ENCODE data around the gene FAM227B. TPM values are rescaled to one million over a fixed set of nuclear protein-coding genes. Genes with fewer than 3 reads are reported as not detected.

Gene FAM227B
- total RNA-seq, 120 experiments from 2014 or later, result 1.9 to 17.2 (median 8.4) TPM

Other genes starting within 250 kb of the FAM227B start
- 1 to 10 TPM in 17 of 120 experiments, under 1 TPM in 101, not detected in 2; 0.17 to 2.7 (median 0.67) TPM for gene FGF7, start 197.6 kb downstream of the FAM227B start, total RNA-seq
- 10 to 100 TPM; 27.6 to 57.4 (median 39.4) TPM for gene DTWD1, start 230 bp upstream of the FAM227B start, total RNA-seq

Data from dorsolateral prefrontal cortex (tissue), 118 donors.